CD4-positive, alpha-beta T cell treated with Interleukin-6 for 4 hours (primary cell): ENCODE measurements around the gene THUMPD2.
"Not testable (repeated sequence)": the region's sequence is repeated elsewhere in the genome, so short reads cannot be mapped to it uniquely, and the experiment has no call there.

ENCODE experiments used
- DNase-seq: peaks from one replicate; pipeline ENCODE4 v3.0.0-alpha.2; 2020; ENCODE audit warnings: mixed read lengths

Gene THUMPD2

DNA sequence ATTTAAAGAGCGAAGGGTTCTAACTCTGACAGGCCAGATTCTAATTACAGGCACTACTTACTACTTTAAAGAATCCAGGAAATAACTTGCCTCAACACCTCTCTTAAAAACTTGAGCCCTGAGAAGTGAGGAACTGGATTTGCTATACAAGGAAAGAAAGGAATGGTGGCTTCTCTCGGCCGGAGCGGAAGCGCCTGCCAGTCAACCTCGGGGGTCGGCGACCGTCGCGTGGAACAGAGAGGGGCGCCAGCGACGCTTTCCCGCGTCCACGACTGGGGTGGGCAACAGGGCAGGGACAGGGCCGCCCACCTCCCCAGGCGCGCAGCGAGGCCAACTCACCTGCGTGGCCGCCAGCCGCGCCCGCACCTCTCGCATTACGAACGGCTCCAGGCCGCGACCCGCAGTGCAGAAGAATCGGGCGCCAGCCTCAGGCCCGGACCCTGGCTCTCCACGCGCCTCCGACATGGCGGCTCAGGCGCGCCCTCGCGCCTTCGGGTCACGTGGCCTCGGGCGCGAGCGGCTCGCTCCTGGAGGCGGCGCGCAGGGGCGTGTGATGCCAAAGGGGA is at the start of gene THUMPD2:
TSS of gene THUMPD2 (minus strand) at position 484 of the 566 bp plus-strand sequence. CDS start at position 465, 19 bp downstream.
- DNase-seq, result peak; percentile 65

DNA sequence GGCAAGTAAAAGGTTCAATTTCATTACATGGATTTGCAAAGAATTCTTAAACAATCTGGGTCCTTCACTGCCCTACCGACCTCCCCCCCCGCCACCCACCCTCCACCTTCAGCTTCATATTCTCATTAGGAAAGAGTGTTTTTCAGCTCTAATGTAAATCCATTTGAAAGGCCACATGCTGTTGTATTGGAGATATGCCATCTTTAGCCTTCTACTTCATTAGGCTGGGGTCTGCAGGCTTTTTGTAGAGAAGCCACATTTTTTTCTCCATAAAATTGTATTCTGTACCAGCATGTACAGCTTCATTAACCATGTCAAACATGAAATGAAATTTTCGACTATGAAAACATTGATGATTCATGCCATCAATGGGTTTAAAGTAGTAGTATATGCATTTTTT is 42.8 kb upstream of the THUMPD2 start:
- no peak for DNase-seq

DNA sequence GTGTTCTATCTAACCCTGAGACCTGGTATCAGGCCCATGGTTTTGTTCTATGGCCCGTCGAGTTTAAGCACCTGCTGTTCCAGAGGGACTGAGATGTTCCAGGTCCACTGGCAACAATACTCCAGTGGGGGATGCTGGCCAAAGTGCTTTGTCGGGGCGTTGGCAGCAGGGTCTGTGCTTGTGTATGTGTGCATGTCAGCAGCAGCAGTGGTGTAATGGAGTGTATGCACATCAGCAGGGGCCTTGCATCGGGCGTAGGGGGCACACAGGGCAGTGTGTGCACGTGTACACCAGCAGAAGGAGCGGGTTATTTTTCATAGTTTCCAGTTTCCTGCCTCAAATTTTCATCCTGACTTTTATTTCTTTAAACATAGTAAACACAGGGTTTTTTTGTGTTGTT is 37.8 kb upstream of the THUMPD2 start:
- no peak for DNase-seq

- no peak for DNase-seq
Measured at GRCh38 chr2:39816428-39816827, 37.4 kb upstream of the THUMPD2 start.

GRCh38 chr2:39805936-39806608 is 27.0 kb upstream of the THUMPD2 start:
- no peak for DNase-seq

DNA sequence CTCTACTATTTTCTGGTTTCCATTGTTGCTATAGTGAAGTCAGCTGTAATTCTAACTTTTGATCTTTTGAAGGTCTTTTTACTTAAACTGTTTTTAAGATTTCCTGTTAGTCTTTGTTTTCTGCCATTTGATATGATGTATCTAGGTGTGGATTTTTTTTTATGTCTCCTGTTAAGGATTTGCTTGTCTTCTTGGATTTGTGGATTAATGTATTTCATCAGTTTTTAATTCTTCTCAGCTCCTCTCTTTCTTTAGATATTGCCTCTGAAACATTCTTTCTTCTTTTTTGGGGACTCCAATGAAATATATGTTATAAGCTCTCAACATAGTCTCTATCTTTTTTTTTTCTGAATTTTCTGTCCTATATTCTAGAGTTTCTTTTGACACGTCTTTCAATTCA is 24.8 kb upstream of the THUMPD2 start:
- no peak for DNase-seq

DNA sequence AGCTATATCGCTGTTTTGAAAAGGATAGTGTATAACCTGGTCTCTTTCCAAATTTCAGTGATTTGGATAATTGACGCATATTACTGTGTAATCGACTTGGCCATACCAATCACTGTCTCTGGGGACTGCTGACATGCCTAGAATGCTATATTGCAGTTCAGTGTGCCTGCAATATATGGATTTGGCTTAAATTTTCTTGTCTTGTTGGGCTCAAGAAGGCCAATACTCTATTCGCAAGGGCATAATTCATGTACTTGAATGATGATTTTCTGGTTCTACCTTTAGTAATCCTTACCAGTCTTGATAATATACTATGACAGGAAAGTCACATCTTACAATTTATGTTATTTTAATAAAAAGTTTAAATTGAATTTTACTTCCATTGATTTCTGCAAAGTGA is 21.7 kb upstream of the THUMPD2 start:
- DNase-seq, result no peak

DNA sequence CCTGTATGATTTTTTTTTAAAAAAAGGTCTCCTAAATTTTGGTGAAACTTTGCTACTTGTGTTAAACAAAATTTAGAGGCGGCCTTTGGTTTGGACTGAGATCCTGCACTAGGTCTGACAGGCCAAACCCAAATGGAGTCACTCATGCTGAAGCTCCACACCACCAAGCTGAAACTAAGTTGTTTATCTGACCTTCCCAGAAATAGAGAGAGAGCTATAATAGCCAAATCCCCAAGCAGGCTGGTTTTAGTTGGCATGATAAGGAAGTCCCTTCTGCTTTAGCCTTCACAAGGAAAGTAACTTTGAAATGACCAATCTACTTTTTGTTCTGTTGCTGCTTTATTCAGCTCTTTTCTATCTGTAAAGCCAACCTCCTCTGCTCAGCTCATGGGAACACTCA is 17.1 kb upstream of the THUMPD2 start:
- no peak for DNase-seq

- DNase-seq, result not testable (repeated sequence)
Measured at GRCh38 chr2:39790216-39790818, 11.3 kb upstream of the THUMPD2 start.

- no peak for DNase-seq
Measured at GRCh38 chr2:39787950-39788349, 8.9 kb upstream of the THUMPD2 start.

- no peak for DNase-seq
Measured at GRCh38 chr2:39786761-39787522, 7.9 kb upstream of the THUMPD2 start.

GRCh38 chr2:39782591-39782990 is 3.5 kb upstream of the THUMPD2 start:
- DNase-seq, result no peak

DNA sequence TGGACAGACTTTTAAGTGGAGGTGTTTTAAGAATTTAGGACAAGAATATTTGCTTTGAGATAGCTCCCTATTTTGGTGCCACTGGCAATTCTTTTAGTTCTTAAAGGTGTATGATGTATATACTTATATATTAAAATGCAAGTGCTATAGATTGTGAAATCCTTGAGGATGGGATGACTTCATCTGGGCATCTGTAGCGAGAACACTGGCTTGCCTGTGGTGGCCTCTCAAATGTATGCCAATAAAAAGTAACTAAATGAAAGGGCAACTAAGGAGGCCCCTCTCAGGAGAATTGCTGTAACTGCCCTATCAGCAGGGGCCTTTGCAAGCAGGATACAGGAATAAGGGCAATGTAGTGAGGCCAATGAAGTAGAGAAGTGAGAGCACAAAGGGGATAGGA is 2.6 kb upstream of the THUMPD2 start:
- DNase-seq, result no peak

GRCh38 chr2:39780825-39781600 is 2.0 kb upstream of the THUMPD2 start:
- DNase-seq, result peak; percentile 30

DNA sequence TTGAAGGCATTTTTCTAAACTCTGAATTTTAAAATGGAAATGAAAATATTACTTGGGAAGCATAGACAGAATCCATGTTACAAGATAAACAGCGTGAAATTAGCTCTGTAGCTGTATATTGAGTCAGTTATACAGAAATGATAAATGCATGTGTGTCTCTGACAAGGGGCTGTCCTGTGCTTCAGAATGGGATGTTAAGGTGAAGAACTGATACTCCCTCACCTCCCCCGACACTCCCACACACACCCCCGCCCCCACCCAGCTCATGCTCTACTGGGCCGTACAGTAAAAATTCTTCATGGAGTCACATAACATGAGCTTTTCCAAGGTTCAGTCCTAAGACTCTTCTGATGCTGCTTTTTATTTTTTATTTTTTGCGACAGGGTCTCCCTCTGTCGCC is 869 bp upstream of the THUMPD2 start:
- no peak for DNase-seq

DNA sequence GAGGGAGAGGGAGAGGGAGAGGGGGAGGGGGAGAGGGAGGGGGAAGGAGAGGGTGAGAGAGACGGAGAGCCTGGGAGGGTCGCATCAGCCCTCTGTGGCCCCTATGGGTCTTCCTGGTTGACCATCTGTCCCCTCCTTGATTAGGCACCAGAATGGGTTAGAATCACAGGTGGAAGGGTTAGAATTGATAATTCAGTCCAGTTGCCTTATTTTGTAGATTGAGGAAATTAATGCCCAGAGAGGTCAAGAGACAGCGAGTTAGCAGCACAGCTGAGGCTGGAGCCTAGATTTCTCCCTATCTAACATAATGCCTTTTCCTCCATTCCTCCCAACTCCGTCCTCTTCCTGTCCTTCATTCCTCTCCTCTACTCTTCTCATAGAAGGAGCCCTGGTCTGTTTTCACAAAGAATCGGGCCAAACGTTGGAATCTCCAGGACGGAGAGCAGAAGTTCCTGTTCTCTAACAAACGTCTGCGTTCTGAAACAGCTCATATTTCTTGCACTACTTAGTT is 338 bp upstream of the THUMPD2 start:
- no peak for DNase-seq

DNA sequence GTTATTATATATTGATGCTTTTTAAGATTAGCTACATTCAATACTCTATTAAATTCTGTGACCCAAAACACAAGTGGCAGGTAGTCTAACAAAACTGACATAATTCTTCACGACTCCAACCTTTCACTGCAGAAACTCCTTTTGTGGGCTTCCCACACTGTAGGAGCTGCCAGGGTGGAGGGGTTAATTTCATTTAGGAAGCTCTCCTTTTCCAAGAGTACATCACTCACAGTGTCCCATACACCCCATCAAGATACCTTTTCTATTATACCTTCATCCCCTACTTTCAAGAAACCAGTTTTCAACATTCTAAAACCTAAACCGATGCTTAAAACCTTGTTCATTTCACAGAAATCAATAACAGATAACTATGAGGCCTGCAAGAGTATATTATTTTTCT is 825 bp downstream of the THUMPD2 start:
- no peak for DNase-seq

GRCh38 chr2:39772812-39773152 is 6.3 kb downstream of the THUMPD2 start:
- DNase-seq, result no peak

- DNase-seq, result no peak
Measured at GRCh38 chr2:39772086-39772811, 6.8 kb downstream of the THUMPD2 start.

DNA sequence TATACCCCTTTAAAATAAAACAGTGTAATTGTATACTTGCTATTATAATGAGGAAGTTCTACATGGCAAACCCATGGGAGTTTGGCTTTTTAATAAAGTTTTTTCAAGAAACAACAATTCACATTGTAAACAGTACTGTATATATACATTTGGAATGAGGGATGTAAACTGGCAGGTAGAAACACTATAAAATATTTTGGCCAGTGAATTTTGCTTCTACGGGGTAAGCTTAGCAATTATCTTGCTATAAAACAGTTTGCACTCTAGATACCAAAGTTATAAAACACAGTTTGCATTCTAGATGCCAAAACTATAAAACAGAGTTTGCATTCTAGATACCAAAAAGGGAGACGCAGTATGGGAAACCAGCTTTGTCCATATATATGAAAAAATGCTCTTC is 16.6 kb downstream of the THUMPD2 start:
- DNase-seq, result no peak

DNA sequence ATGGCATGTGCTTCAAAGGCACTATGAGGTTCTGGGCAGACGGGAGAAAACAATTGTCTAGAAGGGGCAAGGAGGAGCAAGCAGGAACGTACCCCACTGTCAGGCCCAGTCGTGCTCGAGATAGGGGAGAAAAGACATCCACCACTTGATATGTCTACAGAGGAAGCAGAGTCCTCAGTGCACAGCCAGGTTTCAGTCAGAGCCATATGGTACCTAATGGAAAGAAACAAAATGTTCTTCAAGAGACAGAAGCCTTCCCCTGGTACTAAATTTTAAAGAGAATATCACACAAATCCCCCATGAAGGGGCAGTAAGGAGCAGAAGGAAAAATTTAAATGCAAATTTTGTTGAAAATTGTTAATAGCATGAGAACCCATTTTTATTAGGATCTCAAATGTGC is 21.9 kb downstream of the THUMPD2 start:
- no peak for DNase-seq

DNA sequence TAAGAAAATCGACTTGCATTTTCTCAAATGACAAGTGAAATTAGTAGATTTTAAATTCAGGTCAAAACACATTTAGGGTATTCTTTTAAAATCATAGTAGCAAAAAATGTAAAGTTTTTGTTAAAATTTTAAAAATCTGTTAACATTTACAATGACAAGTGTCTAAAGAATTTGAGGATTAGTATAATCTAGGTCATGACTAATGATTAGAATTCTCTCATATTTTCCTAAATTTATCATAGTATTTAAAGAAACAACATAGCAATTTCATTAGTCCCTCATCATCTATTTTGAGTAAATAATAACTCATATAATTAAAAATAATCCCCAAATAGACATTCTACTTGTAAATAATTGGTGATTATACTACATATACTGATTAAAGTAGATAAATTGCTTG is 23.6 kb downstream of the THUMPD2 start:
- DNase-seq, result no peak
